SKM-1 treated with dmso at 0.1 percent for 144 hours (cell line): ENCODE results near the gene ZDHHC8.

ENCODE experiments used
- DNase-seq: peaks from one replicate; lab custom pipeline; 2025; ENCODE audit not compliant: unreplicated experiment; lab: John Stamatoyannopoulos, UW

The ZDHHC8 gene

GRCh38 chr22:20192293-20192971 lies 60.8 kb downstream of the ZDHHC8 start:
- DNase-seq = no peak

GRCh38 chr22:20192972-20193760 lies 61.6 kb downstream of the ZDHHC8 start:
- no peak for DNase-seq

- DNase-seq = no peak
Observed at GRCh38 chr22:20193761-20194494, 62.3 kb downstream of the ZDHHC8 start.

GRCh38 chr22:20194681-20195593 lies 63.3 kb downstream of the ZDHHC8 start:
- no peak for DNase-seq

- no peak for DNase-seq
Observed at GRCh38 chr22:20196094-20196842, 64.7 kb downstream of the ZDHHC8 start.
